IMR-90 (cell line): Measurements from ENCODE around the gene PTPRK. TPM values are rescaled to one million over a fixed set of nuclear protein-coding genes. Genes with fewer than 3 reads are reported as not detected.

Experiments
- ATAC-seq: fragments of 200-7000 bp; cut with Tn5 transposase; 2 replicates; pipeline ENCODE4 v1.9.1; 2020; ENCODE audit warnings: low read depth, mild to moderate bottlenecking, moderate library complexity
- BruUV-seq: library from RNA; stranded (reverse); fragments of 400-500 nt; replicated peaks from 2 replicates; lab custom pipeline; 2021; lab: Mats Ljungman, UMichigan
- CTCF ChIA-PET: fragments of 300-600 bp; formaldehyde crosslinking; extraction: SDS; loops from one replicate; lab custom pipeline; 2021; ENCODE audit warnings: antibody characterized with exemption; lab: Yijun Ruan, JAX
- POLR2A ChIA-PET: fragments of 300-600 bp; sonication (Branson Sonifier 250); formaldehyde crosslinking; loops from one replicate; lab custom pipeline; 2022; ENCODE audit warnings: antibody characterized with exemption; ENCODE audit not compliant: unreplicated experiment; lab: Charles Lee
- DNase-seq: peaks from one replicate; pipeline ENCODE4 v3.0.0; 2013
- H2AFZ ChIP-seq: replicated peaks from 2 replicates; pipeline ENCODE3; 2013; ENCODE audit warnings: low read length, mild to moderate bottlenecking; ENCODE audit not compliant: poor library complexity
- H2AK5ac ChIP-seq: 2 replicates; pipeline ENCODE4 v1.6.1; 2013; ENCODE audit warnings: low read depth, low read length, inconsistent platforms
- H2AK9ac ChIP-seq: replicated peaks from 2 replicates; pipeline ENCODE3; 2013; ENCODE audit warnings: mild to moderate bottlenecking, low read depth, low read length, moderate library complexity; ENCODE audit not compliant: poor library complexity
- H2BK120ac ChIP-seq: 2 replicates; pipeline ENCODE4 v1.6.1; 2013; ENCODE audit warnings: low read depth, low read length, inconsistent platforms
- H2BK15ac ChIP-seq: 3 replicates; pipeline ENCODE4 v1.6.1; 2013; ENCODE audit warnings: low read depth, low read length, inconsistent platforms
- H2BK20ac ChIP-seq: 2 replicates; pipeline ENCODE4 v1.6.1; 2013; ENCODE audit warnings: low read depth, mild to moderate bottlenecking, inconsistent platforms, low read length, moderate library complexity
- H2BK5ac ChIP-seq: 2 replicates; pipeline ENCODE4 v1.6.1; 2013; ENCODE audit warnings: mild to moderate bottlenecking, low read depth, low read length, inconsistent platforms; ENCODE audit not compliant: poor library complexity, severe bottlenecking
- H3K14ac ChIP-seq: replicated peaks from 2 replicates; pipeline ENCODE4 v1.6.1; 2013; ENCODE audit warnings: low read depth, low read length, inconsistent platforms
- H3K18ac ChIP-seq: 2 replicates; pipeline ENCODE4 v1.6.1; 2013; ENCODE audit warnings: low read depth, low read length, control low read depth
- H3K23ac ChIP-seq: 2 replicates; pipeline ENCODE4 v1.6.1; 2013; ENCODE audit warnings: low read depth, low read length, inconsistent platforms
- H3K27ac ChIP-seq: 2 replicates; pipeline ENCODE4 v1.5.1; 2013; ENCODE audit warnings: mild to moderate bottlenecking, control low read depth, low read length; ENCODE audit not compliant: insufficient read depth
- H3K27me3 ChIP-seq: 2 replicates; pipeline ENCODE4 v1.6.1; 2013; ENCODE audit warnings: low read length; ENCODE audit not compliant: control insufficient read depth, insufficient read depth
- H3K36me3 ChIP-seq: 2 replicates; pipeline ENCODE4 v1.6.1; 2013; ENCODE audit warnings: low read length, mixed read lengths; ENCODE audit not compliant: control insufficient read depth, insufficient read depth
- H3K4ac ChIP-seq: 2 replicates; pipeline ENCODE4 v1.6.1; 2013; ENCODE audit warnings: low read depth, low read length, inconsistent platforms
- H3K4me1 ChIP-seq: 2 replicates; pipeline ENCODE4 v1.6.1; 2013; ENCODE audit warnings: low read length, mixed read lengths; ENCODE audit not compliant: control insufficient read depth, insufficient read depth
- H3K4me2 ChIP-seq: 2 replicates; pipeline ENCODE4 v1.6.1; 2013; ENCODE audit warnings: low read depth, mild to moderate bottlenecking, control low read depth, low read length, moderate library complexity
- H3K4me3 ChIP-seq: 2 replicates; pipeline ENCODE4 v1.5.1; 2013; ENCODE audit warnings: low read depth, mild to moderate bottlenecking, control low read depth, low read length, moderate library complexity; ENCODE audit not compliant: insufficient read depth
- H3K56ac ChIP-seq: 2 replicates; pipeline ENCODE4 v1.6.1; 2013; ENCODE audit warnings: low read length, inconsistent platforms; ENCODE audit not compliant: insufficient read depth; ENCODE audit errors: extremely low read depth
- H3K79me1 ChIP-seq, 2 experiments: 2 replicates each; pipeline ENCODE4 v1.6.1; 2013; ENCODE audit warnings: low read length in 2 of 2, inconsistent platforms in 1 of 2, low read depth in 1 of 2
- H3K9ac ChIP-seq: 2 replicates; pipeline ENCODE4 v1.6.1; 2013; ENCODE audit warnings: low read depth, low read length, control low read depth
- H3K9me1 ChIP-seq: 2 replicates; pipeline ENCODE4 v1.6.1; 2013; ENCODE audit warnings: low read length, inconsistent platforms; ENCODE audit not compliant: insufficient read depth
- H3K9me3 ChIP-seq: 2 replicates; pipeline ENCODE4 v1.6.1; 2013; ENCODE audit warnings: low read length; ENCODE audit not compliant: control insufficient read depth, insufficient read depth
- H4K20me1 ChIP-seq: 2 replicates; pipeline ENCODE4 v1.6.1; 2013; ENCODE audit warnings: low read length, inconsistent platforms; ENCODE audit not compliant: insufficient read depth
- H4K5ac ChIP-seq: 2 replicates; pipeline ENCODE4 v1.6.1; 2013; ENCODE audit warnings: mild to moderate bottlenecking, low read depth, low read length, control low read depth
- H4K8ac ChIP-seq, 2 experiments: 2 replicates each; pipeline ENCODE4 v1.6.1; 2013; ENCODE audit warnings: low read depth in 2 of 2, low read length in 2 of 2, control low read depth in 1 of 2, inconsistent platforms in 1 of 2
- H4K91ac ChIP-seq: 2 replicates; pipeline ENCODE4 v1.6.1; 2013; ENCODE audit warnings: low read depth, low read length, inconsistent platforms; ENCODE audit not compliant: insufficient read depth
- BHLHE40 ChIP-seq: fragments of 150-350 bp; IDR thresholded peaks from 2 replicates; pipeline ENCODE4 v1.6.1; 2016; ENCODE audit warnings: mild to moderate bottlenecking, low read depth, low read length
- CEBPB ChIP-seq: IDR thresholded peaks from 2 replicates; pipeline ENCODE4 v1.6.1; 2012; ENCODE audit warnings: low read depth, low read length, improper control_type of control experiment
- CHD1 ChIP-seq: IDR thresholded peaks from 2 replicates; pipeline ENCODE4 v1.6.1; 2012; ENCODE audit warnings: low read depth, low read length, improper control_type of control experiment
- FOS ChIP-seq: fragments of 150-350 bp; IDR thresholded peaks from 2 replicates; pipeline ENCODE4 v1.6.1; 2016; ENCODE audit warnings: low read depth, low read length
- MAFK ChIP-seq: IDR thresholded peaks from 2 replicates; pipeline ENCODE4 v1.6.1; 2012; ENCODE audit warnings: low read depth, low read length, improper control_type of control experiment
- MAZ ChIP-seq: IDR thresholded peaks from 2 replicates; pipeline ENCODE4 v1.6.1; 2012; ENCODE audit warnings: low read depth, mild to moderate bottlenecking, low read length, improper control_type of control experiment, moderate library complexity, borderline replicate concordance
- MXI1 ChIP-seq: IDR thresholded peaks from 2 replicates; pipeline ENCODE4 v1.6.1; 2012; ENCODE audit warnings: low read depth, mild to moderate bottlenecking, low read length, moderate library complexity, borderline replicate concordance
- NFE2L2 ChIP-seq: fragments of 150-350 bp; IDR thresholded peaks from 2 replicates; pipeline ENCODE4 v1.6.1; 2016; ENCODE audit warnings: low read depth, mild to moderate bottlenecking, low read length
- POLR2A ChIP-seq: IDR thresholded peaks from 2 replicates; pipeline ENCODE4 v1.6.1; 2012; ENCODE audit warnings: mild to moderate bottlenecking, low read depth, low read length
- RAD21 ChIP-seq: IDR thresholded peaks from 2 replicates; pipeline ENCODE4 v1.6.1; 2012; ENCODE audit warnings: low read length, improper control_type of control experiment
- RCOR1 ChIP-seq: IDR thresholded peaks from 2 replicates; pipeline ENCODE4 v1.6.1; 2012; ENCODE audit warnings: mild to moderate bottlenecking, low read length, improper control_type of control experiment; ENCODE audit not compliant: insufficient replicate concordance
- RFX5 ChIP-seq: IDR thresholded peaks from 2 replicates; pipeline ENCODE4 v1.8.0; 2012; ENCODE audit warnings: low read depth, mild to moderate bottlenecking, low read length, moderate library complexity
- SMC3 ChIP-seq: fragments of 150-350 bp; IDR thresholded peaks from 2 replicates; pipeline ENCODE4 v1.6.1; 2016; ENCODE audit warnings: low read depth, mild to moderate bottlenecking, antibody characterized with exemption, low read length, moderate library complexity
- USF2 ChIP-seq: fragments of 150-350 bp; IDR thresholded peaks from 2 replicates; pipeline ENCODE4 v1.6.1; 2017; ENCODE audit warnings: mild to moderate bottlenecking, antibody characterized with exemption, low read length, low read depth
- WGBS, 2 experiments: methylation state at CpG; one replicate each; pipeline versions ENCODE4 v1.1.5 to v1.1.7; 2013; ENCODE audit warnings: missing lambda C conversion rate in 2 of 2; ENCODE audit not compliant: insufficient read length in 1 of 2; ENCODE audit errors: extremely low coverage in 2 of 2; 5-methylcytosine and 5-hydroxymethylcytosine counted together
- dilution Hi-C: fragments of 300-500 bp; cut with HindIII; formaldehyde crosslinking; loops from one replicate; pipeline ENCODE4 v1.14.3; 2018; ENCODE audit warnings: low sequenced_read_pairs; ENCODE audit not compliant: unreplicated experiment
- in situ Hi-C: fragments of 300-500 bp; cut with MboI; formaldehyde crosslinking; loops from 3 replicates; pipeline ENCODE4 v1.14.3; 2019; ENCODE audit warnings: low sequenced_read_pairs, inconsistent platforms, mixed read lengths
- intact Hi-C: fragments of 100-400 bp; cut with micrococcal nuclease; formaldehyde crosslinking; loops from 2 replicates; pipeline ENCODE4 v1.10.0; 2022
- polyA plus RNA-seq, 3 experiments: library from polyadenylated mRNA; depleted of rRNA; stranded (reverse); fragments of >200 nt; gene quantifications; 2 replicates each; pipeline ENCODE4 v1.2.3, GENCODE V29; 2012; ENCODE audit warnings: low replicate concordance in 1 of 3
- total RNA-seq: library from RNA; depleted of rRNA; stranded (reverse); fragments of >200 nt; gene quantifications from 2 replicates; pipeline ENCODE4 v1.2.3, GENCODE V29; 2012
- TF ChIP-seq, protein P1 (sequence below): conservative IDR thresholded peaks from 2 replicates; pipeline ENCODE4 v1.5.1; 2012; ENCODE audit warnings: mild to moderate bottlenecking, low read depth, low read length, improper control_type of control experiment
- TF ChIP-seq, protein P2 (sequence below): fragments of 150-350 bp; IDR thresholded peaks from 2 replicates; pipeline ENCODE4 v1.6.1; 2016; ENCODE audit warnings: low read depth, mild to moderate bottlenecking, low read length, moderate library complexity, borderline replicate concordance

PTPRK gene
- total and polyA plus RNA-seq, 2 of the 4 experiments (the other 2 are of a cell fraction), result 18.0 to 80.8 TPM

GRCh38 chr6:128397996-128398395 is 122.4 kb downstream of the PTPRK start:
- no peak overlapping the region for H3K56ac ChIP-seq
- H4K8ac ChIP-seq, result no peak overlapping the region
- no peak overlapping the region for H2AFZ ChIP-seq
- no peaks in the 10 kb centered on the region for H3K9me1 ChIP-seq
- DNase-seq (no peak), ATAC-seq (no peak)
- H3K18ac ChIP-seq, result no peak overlapping the region
- H3K36me3 ChIP-seq, result peaks cover 5% of the 10 kb centered on the region
- dilution Hi-C loops (no loop called here), intact Hi-C loops (no loop called here), in situ Hi-C loops (no loop called here)
- ChIA-PET POLR2A (no interaction called here), CTCF (no interaction called here)
- H4K91ac ChIP-seq, result no peak overlapping the region
- no peak overlapping the region for H3K14ac ChIP-seq
- no peak overlapping the region for H3K4me2 ChIP-seq
- H4K20me1 ChIP-seq, result no peaks in the 10 kb centered on the region; the same call in 1 of the 2 replicates
- no peaks in the 10 kb centered on the region for H3K9me3 ChIP-seq
- BruUV-seq, result no TSS peak
- H4K5ac ChIP-seq, result no peak overlapping the region
- H3K27me3 ChIP-seq, result no peaks in the 10 kb centered on the region
- no peak overlapping the region for H2BK120ac ChIP-seq
- H2AK9ac ChIP-seq, result no peak overlapping the region
- no peak overlapping the region for H3K4me3 ChIP-seq
- no peaks in the 10 kb centered on the region; the same call in 1 of the 2 replicates for H3K4me1 ChIP-seq
- no peak overlapping the region for H3K9ac ChIP-seq
- no peak overlapping the region for H3K27ac ChIP-seq
- H2BK5ac ChIP-seq, result no peak overlapping the region
- TF ChIP-seq, protein P1, sequence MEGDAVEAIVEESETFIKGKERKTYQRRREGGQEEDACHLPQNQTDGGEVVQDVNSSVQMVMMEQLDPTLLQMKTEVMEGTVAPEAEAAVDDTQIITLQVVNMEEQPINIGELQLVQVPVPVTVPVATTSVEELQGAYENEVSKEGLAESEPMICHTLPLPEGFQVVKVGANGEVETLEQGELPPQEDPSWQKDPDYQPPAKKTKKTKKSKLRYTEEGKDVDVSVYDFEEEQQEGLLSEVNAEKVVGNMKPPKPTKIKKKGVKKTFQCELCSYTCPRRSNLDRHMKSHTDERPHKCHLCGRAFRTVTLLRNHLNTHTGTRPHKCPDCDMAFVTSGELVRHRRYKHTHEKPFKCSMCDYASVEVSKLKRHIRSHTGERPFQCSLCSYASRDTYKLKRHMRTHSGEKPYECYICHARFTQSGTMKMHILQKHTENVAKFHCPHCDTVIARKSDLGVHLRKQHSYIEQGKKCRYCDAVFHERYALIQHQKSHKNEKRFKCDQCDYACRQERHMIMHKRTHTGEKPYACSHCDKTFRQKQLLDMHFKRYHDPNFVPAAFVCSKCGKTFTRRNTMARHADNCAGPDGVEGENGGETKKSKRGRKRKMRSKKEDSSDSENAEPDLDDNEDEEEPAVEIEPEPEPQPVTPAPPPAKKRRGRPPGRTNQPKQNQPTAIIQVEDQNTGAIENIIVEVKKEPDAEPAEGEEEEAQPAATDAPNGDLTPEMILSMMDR, result no peak
- TF ChIP-seq BHLHE40 (no peak), RCOR1 (no peak), NFE2L2 (no peak), CHD1 (no peak), MXI1 (no peak), FOS (no peak), CEBPB (no peak), RAD21 (no peak), SMC3 (no peak), USF2 (no peak), MAFK (no peak), RFX5 (no peak), MAZ (no peak), POLR2A (no peak)
- TF ChIP-seq, protein P2, sequence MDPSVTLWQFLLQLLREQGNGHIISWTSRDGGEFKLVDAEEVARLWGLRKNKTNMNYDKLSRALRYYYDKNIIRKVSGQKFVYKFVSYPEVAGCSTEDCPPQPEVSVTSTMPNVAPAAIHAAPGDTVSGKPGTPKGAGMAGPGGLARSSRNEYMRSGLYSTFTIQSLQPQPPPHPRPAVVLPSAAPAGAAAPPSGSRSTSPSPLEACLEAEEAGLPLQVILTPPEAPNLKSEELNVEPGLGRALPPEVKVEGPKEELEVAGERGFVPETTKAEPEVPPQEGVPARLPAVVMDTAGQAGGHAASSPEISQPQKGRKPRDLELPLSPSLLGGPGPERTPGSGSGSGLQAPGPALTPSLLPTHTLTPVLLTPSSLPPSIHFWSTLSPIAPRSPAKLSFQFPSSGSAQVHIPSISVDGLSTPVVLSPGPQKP, result no peak
- H2BK15ac ChIP-seq, result no peak overlapping the region
- no peak overlapping the region for H3K23ac ChIP-seq
- H2BK20ac ChIP-seq, result no peak overlapping the region
- WGBS, 2 experiments, result 100% methylated on average over 3 of the region's 9 CpGs; no CpG with 5 or more reads in 1 of the 2 experiments
- no peak overlapping the region for H3K4ac ChIP-seq
- no peak overlapping the region for H2AK5ac ChIP-seq
- peaks cover 10 to 37% of the 10 kb centered on the region in 2 experiments; a peak in 3 of 4 replicates for H3K79me1 ChIP-seq
